Mesenchymal stem cell (in vitro differentiated cells and primary cell): ENCODE results near the gene HTR1A.

Experiments
- DNase-seq: peaks from one replicate; pipeline ENCODE4 v3.0.0-alpha.2; 2013
- H2AFZ ChIP-seq: one replicate; pipeline ENCODE4 v1.6.1; 2013; ENCODE audit warnings: low read depth, mild to moderate bottlenecking, control low read depth, inconsistent platforms, low read length, moderate library complexity
- H2AK5ac ChIP-seq: 2 replicates; pipeline ENCODE4 v1.6.1; 2013; ENCODE audit warnings: low read length, moderate library complexity, mild to moderate bottlenecking, inconsistent platforms; ENCODE audit not compliant: severe bottlenecking
- H2BK120ac ChIP-seq: one replicate; pipeline ENCODE4 v1.6.1; 2013; ENCODE audit warnings: low read depth, mild to moderate bottlenecking, inconsistent platforms, low read length, moderate library complexity
- H2BK12ac ChIP-seq, 2 experiments: one replicate each; pipeline ENCODE4 v1.6.1; 2013; ENCODE audit warnings: inconsistent platforms in 2 of 2, low read length in 2 of 2, mild to moderate bottlenecking in 2 of 2, moderate library complexity in 2 of 2, control low read depth in 1 of 2
- H2BK15ac ChIP-seq: one replicate; pipeline ENCODE4 v1.6.1; 2013; ENCODE audit warnings: mild to moderate bottlenecking, low read depth, inconsistent platforms; ENCODE audit not compliant: poor library complexity, severe bottlenecking
- H2BK5ac ChIP-seq: 2 replicates; pipeline ENCODE4 v1.6.1; 2013; ENCODE audit warnings: low read depth, mild to moderate bottlenecking, low read length, control low read depth, inconsistent platforms; ENCODE audit not compliant: poor library complexity, severe bottlenecking
- H3K14ac ChIP-seq, 2 experiments: one replicate each; pipeline ENCODE4 v1.6.1; 2013; ENCODE audit warnings: inconsistent platforms in 2 of 2, low read length in 2 of 2, control low read depth in 1 of 2, mild to moderate bottlenecking in 1 of 2, moderate library complexity in 1 of 2
- H3K18ac ChIP-seq, 2 experiments: one replicate each; pipeline ENCODE4 v1.6.1; 2013; ENCODE audit warnings: inconsistent platforms in 2 of 2, low read length in 2 of 2, control low read depth in 1 of 2, low read depth in 1 of 2, mild to moderate bottlenecking in 1 of 2
- H3K23ac ChIP-seq, 2 experiments: one replicate each; pipeline ENCODE4 v1.6.1; 2013; ENCODE audit warnings: inconsistent platforms in 2 of 2, low read length in 2 of 2, mild to moderate bottlenecking in 2 of 2, moderate library complexity in 2 of 2, control low read depth in 1 of 2
- H3K27ac ChIP-seq: 2 replicates; pipeline ENCODE4 v1.5.1; 2013; ENCODE audit warnings: mild to moderate bottlenecking, moderate library complexity, low read length, control low read depth, inconsistent platforms; ENCODE audit not compliant: poor library complexity, severe bottlenecking
- H3K27me3 ChIP-seq, 2 experiments: 2 replicates each; pipeline versions ENCODE4 v1.6.1 to v1.7.0; 2013; ENCODE audit warnings: low read length in 2 of 2, mild to moderate bottlenecking in 2 of 2, moderate library complexity in 2 of 2, control low read depth in 1 of 2, inconsistent platforms in 1 of 2; ENCODE audit not compliant: control insufficient read depth in 1 of 2, insufficient read depth in 1 of 2
- H3K36me3 ChIP-seq, 2 experiments: 2 replicates each; pipeline versions ENCODE4 v1.6.1 to v1.7.0; 2013; ENCODE audit warnings: low read length in 2 of 2, control low read depth in 1 of 2, inconsistent platforms in 1 of 2, low read depth in 1 of 2, mild to moderate bottlenecking in 1 of 2; ENCODE audit not compliant: insufficient read depth in 2 of 2, control insufficient read depth in 1 of 2
- H3K4ac ChIP-seq, 2 experiments: one replicate each; pipeline ENCODE4 v1.6.1; 2013; ENCODE audit warnings: inconsistent platforms in 2 of 2, low read length in 2 of 2, mild to moderate bottlenecking in 2 of 2, moderate library complexity in 2 of 2, control low read depth in 1 of 2, low read depth in 1 of 2
- H3K4me1 ChIP-seq: 2 replicates; pipeline ENCODE4 v1.6.1; 2013; ENCODE audit warnings: low read depth, low read length, control low read depth; ENCODE audit not compliant: control insufficient read depth, insufficient read depth
- H3K4me2 ChIP-seq: 2 replicates; pipeline ENCODE4 v1.6.1; 2013; ENCODE audit warnings: low read length, mild to moderate bottlenecking, inconsistent platforms; ENCODE audit not compliant: poor library complexity, severe bottlenecking
- H3K4me3 ChIP-seq, 2 experiments: 2 replicates each; pipeline versions ENCODE4 v1.5.1 to v1.7.0; 2013; ENCODE audit warnings: low read length in 2 of 2, mild to moderate bottlenecking in 2 of 2, control low read depth in 1 of 2, low read depth in 1 of 2; ENCODE audit not compliant: insufficient read depth in 1 of 2
- H3K79me1 ChIP-seq: replicated peaks from 2 replicates; pipeline ENCODE4 v1.6.1; 2013; ENCODE audit warnings: mild to moderate bottlenecking, control low read depth, low read length, inconsistent platforms; ENCODE audit not compliant: poor library complexity, severe bottlenecking
- H3K9ac ChIP-seq: 2 replicates; pipeline ENCODE4 v1.7.0; 2013; ENCODE audit warnings: mild to moderate bottlenecking, low read length, moderate library complexity
- H3K9me3 ChIP-seq: 2 replicates; pipeline ENCODE4 v1.7.0; 2013; ENCODE audit warnings: mild to moderate bottlenecking, low read length; ENCODE audit not compliant: control insufficient read depth
- H4K8ac ChIP-seq: one replicate; pipeline ENCODE4 v1.6.1; 2013; ENCODE audit warnings: inconsistent platforms, mild to moderate bottlenecking, low read length, moderate library complexity
- H4K91ac ChIP-seq: one replicate; pipeline ENCODE4 v1.6.1; 2013; ENCODE audit warnings: mild to moderate bottlenecking, low read length, inconsistent platforms
- WGBS: methylation state at CpG from one replicate; pipeline ENCODE4 v1.1.7; 2013; ENCODE audit warnings: mixed read lengths; 5-methylcytosine and 5-hydroxymethylcytosine counted together

HTR1A gene

DNA sequence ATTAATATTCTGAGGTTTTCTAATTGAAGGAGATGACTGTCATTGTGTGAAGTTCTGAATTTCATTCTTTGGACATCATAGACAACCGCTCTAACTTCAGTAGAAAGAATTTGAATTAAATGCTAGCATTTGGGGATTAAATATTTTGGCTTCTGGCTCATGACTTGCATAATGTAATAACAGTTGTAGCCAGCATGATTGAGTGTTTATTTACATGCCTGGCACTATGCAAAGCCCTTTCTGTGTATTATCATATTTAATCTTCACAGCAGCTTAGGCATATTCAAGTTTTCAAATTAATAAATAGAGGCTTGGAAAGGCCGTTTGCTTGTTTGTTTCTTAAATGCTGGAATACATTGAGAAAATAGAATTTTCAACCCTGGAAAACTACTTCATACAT, 19.6 kb upstream of the HTR1A start:
- no peak overlapping the region for H2BK5ac ChIP-seq
- no peak overlapping the region for H3K4me2 ChIP-seq
- no peak overlapping the region for H2BK120ac ChIP-seq
- no peak overlapping the region for H3K23ac ChIP-seq
- H3K4me3 ChIP-seq, result no peak overlapping the region
- H4K8ac ChIP-seq, result no peak overlapping the region
- no peak overlapping the region for H2AK5ac ChIP-seq
- no peaks in the 10 kb centered on the region for H3K9me3 ChIP-seq
- no peak overlapping the region for H3K4ac ChIP-seq
- H4K91ac ChIP-seq, result no peak overlapping the region
- no peaks in the 10 kb centered on the region for H3K79me1 ChIP-seq
- H3K36me3 ChIP-seq, result no peaks in the 10 kb centered on the region
- no peak for DNase-seq
- H2BK15ac ChIP-seq, result no peak overlapping the region
- no peaks in the 10 kb centered on the region for H3K27me3 ChIP-seq
- H2AFZ ChIP-seq, result no peak overlapping the region
- no peak overlapping the region for H3K27ac ChIP-seq
- no peak overlapping the region for H2BK12ac ChIP-seq
- no peak overlapping the region for H3K9ac ChIP-seq
- 40% methylated on average over 1 of the region's 2 CpGs for WGBS
- no peak overlapping the region for H3K18ac ChIP-seq
- H3K4me1 ChIP-seq, result no peaks in the 10 kb centered on the region
- no peak overlapping the region for H3K14ac ChIP-seq

GRCh38 chr5:63963926-63964325, 1.7 kb upstream of the HTR1A start:
- peaks cover 12% of the 10 kb centered on the region for H3K4me1 ChIP-seq
- H3K27ac ChIP-seq, result no peak overlapping the region
- H3K9ac ChIP-seq, result no peak overlapping the region
- no peak overlapping the region for H4K8ac ChIP-seq
- no peak overlapping the region for H3K4ac ChIP-seq
- H3K23ac ChIP-seq, result no peak overlapping the region
- no peak overlapping the region for H2BK120ac ChIP-seq
- H3K4me2 ChIP-seq, result no peak overlapping the region
- H3K9me3 ChIP-seq, result peaks cover 5% of the 10 kb centered on the region
- no peak overlapping the region for H2BK15ac ChIP-seq
- no peak overlapping the region for H3K4me3 ChIP-seq
- no peaks in the 10 kb centered on the region for H3K79me1 ChIP-seq
- H3K36me3 ChIP-seq, result no peaks in the 10 kb centered on the region
- no peak overlapping the region for H3K14ac ChIP-seq
- H2BK12ac ChIP-seq, result no peak overlapping the region
- H3K18ac ChIP-seq, result no peak overlapping the region
- H2AFZ ChIP-seq, result no peak overlapping the region
- no peak for DNase-seq
- H2AK5ac ChIP-seq, result no peak overlapping the region
- H2BK5ac ChIP-seq, result no peak overlapping the region
- no peak overlapping the region for H4K91ac ChIP-seq
- peaks cover 40 to 41% of the 10 kb centered on the region in 2 experiments for H3K27me3 ChIP-seq

DNA sequence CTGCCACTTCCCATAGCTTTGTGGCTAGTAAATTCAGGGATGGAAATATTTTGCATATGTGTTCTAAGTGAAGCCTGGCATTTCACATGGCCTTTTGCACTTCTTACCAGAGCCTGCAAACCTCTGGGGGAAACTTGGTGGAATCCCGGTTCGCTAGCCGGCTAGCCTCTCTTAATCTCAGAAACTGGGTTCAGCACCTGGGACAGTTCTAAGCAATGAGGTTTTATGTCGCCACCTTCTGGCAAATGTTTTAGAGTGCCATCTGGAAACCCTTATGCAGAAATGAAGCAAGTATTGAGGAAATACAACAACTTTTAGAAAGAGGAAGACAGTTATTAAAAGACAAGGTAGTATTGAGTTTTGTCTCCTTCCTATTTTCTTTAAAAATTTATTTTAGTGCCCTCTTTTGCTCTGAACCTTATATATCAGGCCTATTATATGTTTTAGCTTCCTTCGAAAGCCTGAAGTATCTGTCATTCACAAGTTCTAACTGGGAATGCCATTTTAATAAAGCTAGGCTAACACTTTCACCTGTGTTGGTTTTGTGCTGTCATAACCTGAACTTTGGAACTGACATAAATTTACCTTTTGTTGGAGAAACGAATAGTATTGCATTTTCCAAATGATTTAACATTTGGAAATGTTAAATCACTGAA, 963 bp upstream of the HTR1A start:
- 24% methylated on average over 5 of the region's 6 CpGs for WGBS
- no peak overlapping the region for H2AFZ ChIP-seq
- DNase-seq, result peak; percentile 75

DNA sequence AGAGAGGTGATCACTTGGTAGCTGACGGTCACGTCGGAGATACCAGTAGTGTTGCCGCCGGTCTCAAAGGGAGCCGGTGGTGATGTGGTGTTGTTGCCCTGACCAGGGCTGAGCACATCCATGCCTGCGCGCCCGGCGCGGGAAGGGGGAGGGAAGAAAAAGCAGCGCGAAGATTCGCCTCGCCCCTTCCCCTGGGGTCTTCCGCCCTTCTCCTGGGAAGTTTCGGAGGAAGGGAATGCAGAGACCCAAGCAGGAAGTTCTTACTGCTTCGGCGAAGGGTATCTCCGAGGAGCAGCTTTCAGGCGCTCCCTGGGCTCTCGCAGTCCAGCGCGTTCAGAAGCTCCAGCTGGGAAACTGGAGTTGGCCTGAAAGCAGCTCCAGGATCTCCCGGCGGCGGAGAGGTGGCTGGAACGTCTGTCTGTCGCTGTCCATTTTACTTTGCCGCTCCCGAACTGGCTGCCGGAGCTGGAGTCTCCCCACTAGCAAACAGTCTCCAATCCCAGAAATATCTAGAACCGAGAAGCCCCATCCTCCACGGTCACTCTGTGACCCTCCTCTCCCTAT, 565 bp downstream of the HTR1A start:
- Histone ChIP-seq H3K4me3 (no peak overlapping the region), H3K23ac (no peak overlapping the region), H4K91ac (no peak overlapping the region), H3K4me2 (no peak overlapping the region), H2AFZ (no peak overlapping the region), H3K18ac (no peak overlapping the region), H3K27me3 (peaks cover 45 to 47% of the 10 kb centered on the region in 2 experiments), H3K4me1 (peaks cover 12% of the 10 kb centered on the region), H2AK5ac (no peak overlapping the region), H3K79me1 (no peaks in the 10 kb centered on the region), H3K27ac (no peak overlapping the region), H2BK5ac (no peak overlapping the region), H3K9ac (no peak overlapping the region), H2BK15ac (no peak overlapping the region), H4K8ac (no peak overlapping the region), H2BK120ac (no peak overlapping the region), H3K4ac (no peak overlapping the region), H3K9me3 (peaks cover 5% of the 10 kb centered on the region), H2BK12ac (no peak overlapping the region), H3K14ac (no peak overlapping the region), H3K36me3 (no peaks in the 10 kb centered on the region)
- 3% methylated on average over 34 of the region's 34 CpGs for WGBS
- DNase-seq, result no peak

More for the DNA sequence above, 963 bp upstream of the HTR1A start:
- no peak overlapping the region for H2BK120ac ChIP-seq
- no peak overlapping the region for H3K18ac ChIP-seq
- peaks cover 12% of the 10 kb centered on the region for H3K4me1 ChIP-seq
- no peak overlapping the region for H2BK5ac ChIP-seq
- H4K8ac ChIP-seq, result no peak overlapping the region
- H3K9me3 ChIP-seq, result peaks cover 5% of the 10 kb centered on the region
- no peaks in the 10 kb centered on the region for H3K36me3 ChIP-seq
- no peak overlapping the region for H3K9ac ChIP-seq
- H2BK12ac ChIP-seq, result no peak overlapping the region
- no peak overlapping the region for H3K27ac ChIP-seq
- no peak overlapping the region for H2AK5ac ChIP-seq
- H3K14ac ChIP-seq, result no peak overlapping the region
- no peak overlapping the region for H4K91ac ChIP-seq
- H3K79me1 ChIP-seq, result no peaks in the 10 kb centered on the region
- no peak overlapping the region for H3K23ac ChIP-seq
- H3K4me3 ChIP-seq, result no peak overlapping the region
- H3K4ac ChIP-seq, result no peak overlapping the region
- no peak overlapping the region for H2BK15ac ChIP-seq
- no peak overlapping the region for H3K4me2 ChIP-seq
- H3K27me3 ChIP-seq, result peaks cover 45 to 47% of the 10 kb centered on the region in 2 experiments
